GM21529 (cell line): ENCODE measurements around the gene AUTS2.
A peak's percentile ranks its signal among the peaks of the same experiment; 100 is the strongest.

Source experiments
- ATAC-seq: cut with Tn5 transposase; IDR thresholded peaks from one replicate; pipeline ENCODE4 v1.9.1; 2021; ENCODE audit not compliant: unreplicated experiment

Gene AUTS2

DNA sequence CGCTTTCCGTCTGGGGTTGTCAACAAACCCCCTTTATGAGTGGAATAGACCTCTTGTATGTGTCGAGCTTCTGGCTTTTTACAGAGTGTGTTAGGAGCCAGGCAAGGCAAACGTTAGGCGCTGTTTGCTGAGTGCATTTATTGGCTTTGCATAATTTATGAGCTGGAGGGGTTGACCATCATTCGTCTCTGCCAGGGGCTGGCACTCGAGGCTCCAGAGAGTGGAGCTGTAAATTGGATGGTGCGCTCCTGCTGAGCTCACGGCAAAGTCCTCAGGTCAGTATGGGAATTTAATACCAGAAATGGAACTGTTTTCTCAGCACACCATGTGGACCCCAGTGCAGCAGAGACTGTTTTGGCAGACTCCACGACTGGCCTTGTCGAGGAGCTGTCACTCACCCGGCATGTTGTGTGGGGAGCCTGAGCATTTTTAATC lies 834.3 kb downstream of the AUTS2 start:
- no peak for ATAC-seq

DNA sequence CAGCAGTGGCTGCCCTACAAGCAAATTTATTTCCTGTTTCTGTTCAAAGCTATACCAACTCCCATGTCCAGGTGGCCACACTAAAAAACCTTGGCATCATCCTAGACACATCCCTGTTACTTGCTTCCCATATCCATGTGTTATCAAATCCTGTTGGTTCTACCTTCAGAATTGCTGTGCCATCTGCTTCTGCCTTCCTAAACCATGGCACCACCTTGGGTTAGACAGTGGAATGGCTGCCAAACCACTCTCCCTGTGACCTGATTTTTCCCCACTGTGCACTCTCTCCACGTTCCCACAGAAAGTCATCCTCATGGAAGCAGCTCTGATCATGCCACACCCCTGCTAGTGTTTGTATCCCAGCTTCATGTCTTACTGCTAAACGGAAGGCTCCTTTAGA lies 836.1 kb downstream of the AUTS2 start:
- no peak for ATAC-seq

DNA sequence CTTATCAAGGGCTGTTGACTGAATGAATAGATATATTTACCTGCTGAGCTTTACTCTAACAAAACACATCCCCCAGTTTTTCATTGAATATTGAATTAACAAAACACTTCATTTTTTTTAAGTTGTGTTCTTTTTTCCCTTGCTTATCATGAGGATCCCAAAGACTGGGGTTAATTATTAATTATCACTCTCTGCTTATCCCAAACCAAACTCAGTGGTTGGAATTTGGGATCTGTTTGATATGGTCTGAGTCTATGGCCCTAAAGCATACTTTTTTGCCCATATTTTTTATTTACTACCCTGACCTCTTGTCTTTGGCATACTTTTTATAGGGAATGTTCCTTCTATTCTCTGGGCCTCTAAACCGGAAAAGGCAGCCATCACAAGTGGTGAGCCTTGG lies 836.5 kb downstream of the AUTS2 start:
- no peak for ATAC-seq

DNA sequence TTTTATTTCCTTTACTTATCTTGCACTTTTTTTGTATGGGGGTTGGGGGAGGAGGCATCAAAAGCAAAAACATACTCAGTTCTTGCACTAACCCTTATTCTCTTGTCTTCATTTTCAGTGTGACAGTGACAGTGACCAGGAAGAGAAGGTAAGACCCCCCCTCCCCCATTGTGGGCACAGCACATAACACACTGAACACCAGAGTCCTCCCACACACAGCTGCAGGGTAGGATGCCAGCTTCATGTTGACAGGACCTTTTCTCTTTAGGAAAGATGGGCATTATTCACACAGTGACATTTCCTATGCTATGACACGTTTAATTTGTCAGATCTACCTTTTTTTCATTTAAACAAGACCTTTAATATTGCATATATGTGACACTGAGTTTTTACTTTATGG lies 837.4 kb downstream of the AUTS2 start:
- ATAC-seq: no peak

DNA sequence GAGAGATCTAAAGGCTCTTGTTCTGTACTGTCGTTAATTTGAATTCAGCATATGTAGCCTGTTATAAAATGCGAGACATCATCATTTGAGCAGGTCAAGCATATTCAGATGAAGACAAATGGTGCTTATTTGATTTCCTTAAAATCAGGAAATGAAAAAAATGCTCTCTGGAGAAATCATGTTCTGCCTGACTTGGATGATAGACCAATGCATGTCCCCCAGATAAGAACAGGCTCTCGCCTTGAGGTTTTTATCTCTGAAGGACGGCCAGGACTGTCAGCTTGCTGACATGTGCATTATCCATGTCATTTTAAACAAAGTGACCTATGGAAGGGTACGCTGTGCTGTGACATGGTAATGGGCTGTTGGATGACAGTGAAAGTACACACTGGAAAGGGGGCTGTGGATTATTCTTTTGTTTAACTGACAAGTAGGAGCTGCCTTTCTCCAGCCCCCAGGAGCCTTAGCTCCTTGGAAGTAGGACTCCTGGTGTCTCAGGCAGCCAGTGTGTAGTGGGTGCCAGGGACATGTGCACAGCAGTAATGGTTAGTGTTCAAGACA lies 838.6 kb downstream of the AUTS2 start:
- no peak for ATAC-seq

DNA sequence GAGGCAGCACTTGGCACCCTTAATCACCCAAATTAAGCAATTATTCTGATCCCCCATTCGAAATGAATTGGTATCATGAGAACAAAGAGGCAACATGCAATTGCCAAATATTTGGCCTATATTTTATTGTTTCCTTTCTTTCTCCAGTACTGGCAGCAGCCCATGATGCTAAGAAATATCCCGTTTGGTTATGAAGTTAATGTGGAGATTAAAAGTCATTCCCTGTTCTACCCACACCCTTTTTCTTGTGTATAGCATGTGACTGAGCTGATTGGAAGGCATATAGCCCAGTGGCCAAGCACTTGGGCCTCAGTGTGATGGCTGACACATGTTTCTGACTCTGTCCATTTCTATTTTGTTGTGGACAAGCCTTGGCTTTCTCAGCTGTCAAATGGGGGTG lies 841.4 kb downstream of the AUTS2 start:
- ATAC-seq: no peak

DNA sequence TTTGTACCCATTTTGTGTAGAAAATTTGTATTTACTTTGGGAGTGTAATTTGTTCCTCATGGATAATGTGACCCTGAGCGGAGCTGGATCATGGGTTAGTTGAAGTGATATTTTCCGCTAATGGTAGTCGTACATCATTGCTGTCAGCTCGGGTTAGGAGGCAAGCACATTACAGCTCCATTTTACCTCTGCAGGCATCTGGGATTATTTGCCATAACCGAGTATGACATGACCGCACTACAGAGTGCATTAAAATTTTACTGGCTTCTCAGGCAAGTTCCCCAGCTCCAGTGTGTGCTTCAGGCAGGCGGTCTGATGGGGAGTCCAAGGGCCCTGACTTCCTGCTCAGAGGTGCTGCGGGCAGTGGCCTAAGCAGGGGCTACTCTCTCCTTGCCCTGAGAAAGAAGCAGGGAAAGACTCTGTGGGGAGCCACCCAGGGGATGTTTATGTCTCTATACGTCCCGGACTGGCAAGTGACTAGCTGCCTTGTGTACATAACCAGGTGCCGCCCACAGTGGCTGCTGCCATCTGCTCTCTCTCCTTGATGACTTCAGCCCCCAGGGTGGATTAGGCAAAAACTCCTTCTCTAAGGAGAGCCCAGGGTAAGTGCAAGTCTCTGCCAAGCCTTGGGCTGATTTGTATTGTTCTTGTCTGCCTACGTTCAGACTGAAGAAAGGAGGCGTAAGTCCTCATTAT lies 848.3 kb downstream of the AUTS2 start:
- no peak for ATAC-seq

DNA sequence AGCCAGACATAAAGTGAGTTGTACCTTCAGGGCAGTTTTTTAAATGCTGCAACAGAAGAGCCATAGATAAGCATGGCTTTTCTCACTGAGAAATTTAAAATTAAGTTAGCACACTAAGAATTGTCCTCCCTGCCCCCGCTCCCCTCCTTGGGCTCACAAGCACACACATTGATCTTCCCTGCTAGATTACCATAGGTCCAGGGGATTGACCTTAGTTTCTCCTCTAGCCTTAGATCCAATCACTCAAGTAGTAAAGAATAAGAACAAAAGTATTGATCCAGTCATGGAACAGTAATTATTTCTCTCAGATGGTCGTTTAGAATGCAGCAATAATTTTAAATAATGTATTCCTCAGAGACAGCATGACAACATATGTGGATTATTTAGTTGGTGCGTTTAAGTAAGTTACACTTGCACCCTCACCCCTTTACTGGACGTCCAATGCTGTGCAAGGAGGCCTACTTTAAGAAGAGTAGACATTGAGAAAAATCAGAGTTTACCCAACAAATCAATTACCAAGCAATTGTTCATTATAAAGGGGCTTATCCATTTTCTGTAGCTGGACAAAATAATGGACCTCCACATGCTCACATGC lies 850.1 kb downstream of the AUTS2 start:
- ATAC-seq: no peak

DNA sequence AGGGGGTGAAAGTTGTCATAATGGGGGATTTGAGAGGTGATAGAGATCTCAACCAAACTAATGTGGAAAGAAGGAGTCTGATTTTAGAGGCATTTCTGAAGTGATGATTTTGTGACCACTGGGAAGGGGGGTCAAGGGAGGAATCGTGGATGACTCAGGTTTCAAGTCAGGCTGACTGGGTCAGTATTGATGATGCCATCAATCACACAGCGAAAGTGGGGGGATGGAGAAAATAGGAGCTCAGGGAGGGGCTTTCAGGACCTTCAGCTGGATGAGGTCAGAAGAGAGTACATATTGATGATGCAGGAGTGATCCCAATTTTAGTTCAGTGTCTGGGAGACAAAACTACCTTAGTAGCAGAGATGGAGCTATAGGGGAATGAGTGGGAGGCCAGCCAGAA lies 852.5 kb downstream of the AUTS2 start:
- no peak for ATAC-seq

DNA sequence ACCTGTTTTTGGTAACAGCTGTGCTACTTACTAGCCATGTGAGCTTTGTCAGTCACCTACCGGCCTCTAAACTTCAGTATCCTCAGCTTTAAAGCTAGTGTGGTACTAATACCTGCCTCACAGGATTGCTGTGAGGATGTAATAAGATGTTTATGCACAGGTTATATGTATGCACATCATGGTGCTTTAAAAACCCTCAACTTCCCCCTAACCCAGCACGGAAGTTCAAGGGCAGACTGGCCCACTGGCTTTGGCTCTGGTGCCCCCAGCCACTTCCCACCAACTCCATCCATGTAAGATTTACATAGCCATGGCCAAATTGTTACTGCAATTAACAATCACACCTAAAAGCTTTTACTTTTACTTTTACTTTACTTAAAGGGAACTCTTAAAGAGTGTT lies 857.6 kb downstream of the AUTS2 start:
- ATAC-seq: no peak

DNA sequence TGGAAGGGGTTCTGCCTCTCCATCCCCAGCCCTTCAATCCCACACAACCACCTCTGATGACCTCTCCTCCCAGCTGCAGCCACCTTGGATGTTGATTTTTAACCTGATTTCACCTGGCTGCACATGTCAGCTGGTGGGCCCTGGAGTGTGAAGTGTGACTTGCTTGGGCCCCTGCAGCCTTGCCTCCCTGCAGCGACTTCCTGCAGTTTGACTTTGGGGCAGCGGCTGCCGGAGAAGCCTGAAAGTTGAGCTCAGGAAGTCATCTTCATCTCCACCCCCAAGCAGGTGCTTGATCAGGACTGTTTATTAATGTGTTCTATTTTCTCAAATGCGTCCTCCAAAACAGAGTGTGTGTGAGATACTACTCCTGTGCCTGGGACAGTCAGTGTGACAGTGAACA lies 858.4 kb downstream of the AUTS2 start:
- ATAC-seq: peak; percentile 73

DNA sequence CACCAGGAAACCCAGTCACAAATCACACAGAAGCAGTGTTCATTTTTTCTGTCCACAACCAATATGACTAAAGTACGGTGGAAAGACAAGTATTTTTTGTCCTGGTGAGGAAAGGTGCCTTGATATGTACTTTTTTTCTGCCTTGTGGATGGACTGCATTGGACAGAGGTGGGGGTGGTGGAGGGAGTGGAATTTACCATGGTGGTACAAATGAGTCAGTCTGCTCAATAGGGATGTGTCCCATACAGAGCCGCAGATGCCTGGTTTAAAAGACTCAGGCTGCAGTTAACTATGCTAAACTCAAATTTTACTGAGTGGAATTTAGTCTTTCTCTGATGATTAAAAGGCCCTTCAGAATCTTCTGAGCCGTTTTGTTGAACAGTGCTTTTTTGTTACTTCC lies 859.2 kb downstream of the AUTS2 start:
- no peak for ATAC-seq

DNA sequence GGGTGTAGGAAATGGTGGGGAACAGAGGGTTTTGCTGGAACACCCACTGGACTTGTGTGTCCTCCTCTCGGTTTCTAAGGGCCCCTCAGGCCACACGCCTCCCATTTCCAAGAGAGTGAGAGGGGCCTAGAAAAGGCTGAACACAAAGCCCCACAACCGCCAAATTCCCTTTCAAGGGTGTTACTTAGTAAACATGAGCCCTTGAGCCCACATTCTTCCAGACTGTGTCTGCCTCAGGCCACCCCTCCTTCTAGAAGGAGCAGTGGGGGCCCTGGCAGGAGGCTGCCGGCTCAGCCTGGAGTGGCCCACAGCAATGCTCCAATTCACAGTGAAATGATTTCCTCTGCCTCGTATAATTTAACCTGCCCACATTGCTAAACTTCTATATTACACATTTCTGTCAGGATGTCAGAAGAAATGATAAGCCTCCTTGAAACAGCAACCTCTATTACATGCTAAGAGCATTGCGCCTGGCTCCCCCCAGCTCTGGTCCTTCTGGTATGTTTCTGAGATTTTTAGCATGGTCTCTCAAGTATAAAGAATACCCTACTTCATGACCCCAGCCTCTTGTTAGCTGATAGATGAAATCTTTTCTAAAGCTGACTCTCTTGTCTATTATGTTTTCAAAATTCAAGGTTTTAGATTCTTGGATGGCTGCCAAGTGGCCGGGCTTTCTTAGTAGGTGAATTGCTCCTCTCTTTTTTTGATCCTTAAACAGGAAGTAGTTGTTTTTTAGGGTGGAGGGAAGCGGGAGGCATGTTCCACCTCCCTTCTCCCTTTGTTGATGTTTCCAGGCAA lies 859.8 kb downstream of the AUTS2 start:
- no peak for ATAC-seq

DNA sequence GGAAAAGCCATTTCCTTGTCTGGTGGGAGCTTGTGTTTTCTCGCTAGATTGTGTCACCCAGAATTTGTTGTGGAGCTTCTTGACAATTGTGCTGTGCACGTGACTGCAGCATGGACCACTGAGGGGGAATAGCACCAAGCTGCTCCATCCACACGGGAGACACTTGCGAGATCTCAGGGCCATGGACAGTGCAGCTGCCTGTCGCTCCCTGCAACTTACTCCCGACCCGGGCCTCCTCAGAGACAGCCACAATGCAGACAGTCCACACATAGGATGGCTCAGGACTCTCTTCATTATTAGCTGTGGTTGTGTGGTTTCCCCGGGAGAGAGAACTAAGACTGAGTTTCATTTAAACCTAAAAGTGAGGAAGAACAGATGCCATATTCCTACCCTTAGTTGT lies 860.5 kb downstream of the AUTS2 start:
- ATAC-seq: no peak

DNA sequence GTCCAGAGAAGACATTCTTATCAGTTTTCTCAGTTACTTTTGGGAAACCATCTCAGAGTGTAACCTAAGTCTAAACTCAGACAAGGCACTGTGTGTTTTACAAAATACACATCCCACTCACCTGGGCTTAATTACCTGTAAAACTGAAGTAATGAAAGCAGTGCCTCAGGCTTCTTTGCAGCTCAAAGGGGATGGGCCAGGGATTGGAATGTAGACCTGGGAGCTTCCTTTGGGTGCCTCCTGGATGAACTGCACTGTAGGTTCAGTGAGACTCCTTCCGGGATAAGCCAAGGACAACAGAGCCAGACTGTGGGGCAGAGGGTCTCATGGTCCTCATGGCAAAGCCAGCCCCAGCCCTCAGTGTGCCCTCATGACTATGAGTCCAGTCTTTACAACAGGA lies 861.3 kb downstream of the AUTS2 start:
- ATAC-seq: no peak

DNA sequence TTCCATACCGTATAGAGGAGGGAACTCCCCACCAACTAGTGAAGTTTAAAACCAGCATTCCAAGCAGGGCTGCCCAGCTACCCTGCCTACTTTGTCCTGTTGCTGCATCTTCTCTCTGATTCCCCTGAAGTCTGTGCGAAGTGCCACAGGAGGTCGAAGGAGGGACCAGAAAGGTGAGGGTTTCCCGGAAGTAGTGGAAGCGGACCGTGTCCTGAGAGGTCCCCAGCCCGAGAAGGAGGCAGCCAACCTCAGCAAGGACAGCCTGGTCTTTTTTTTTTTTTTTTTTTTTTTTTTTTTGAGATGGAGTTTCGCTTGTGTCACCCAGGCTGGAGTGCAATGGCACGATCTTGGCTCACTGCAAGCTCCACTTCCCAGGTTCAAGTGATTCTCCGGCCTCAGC lies 861.8 kb downstream of the AUTS2 start:
- no peak for ATAC-seq

DNA sequence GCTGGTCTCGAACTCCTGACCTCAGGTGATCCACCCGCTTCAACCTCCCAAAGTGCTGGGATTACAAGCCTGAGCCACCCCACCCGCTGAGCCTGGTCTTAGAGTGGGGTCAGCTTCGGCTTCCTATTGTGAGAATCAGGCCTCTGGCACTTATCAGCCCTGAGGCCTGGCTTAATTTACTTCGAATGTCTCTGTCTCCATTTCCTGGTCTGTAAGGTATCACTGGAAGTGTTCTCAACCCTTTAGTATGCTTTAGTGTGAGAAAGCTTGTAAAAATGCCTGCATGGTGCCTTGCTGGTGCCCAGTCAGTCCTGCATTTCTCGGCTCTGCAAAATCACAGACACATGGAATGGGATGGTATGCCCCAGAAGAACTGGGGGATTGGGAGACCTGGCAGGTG lies 862.3 kb downstream of the AUTS2 start:
- no peak for ATAC-seq

DNA sequence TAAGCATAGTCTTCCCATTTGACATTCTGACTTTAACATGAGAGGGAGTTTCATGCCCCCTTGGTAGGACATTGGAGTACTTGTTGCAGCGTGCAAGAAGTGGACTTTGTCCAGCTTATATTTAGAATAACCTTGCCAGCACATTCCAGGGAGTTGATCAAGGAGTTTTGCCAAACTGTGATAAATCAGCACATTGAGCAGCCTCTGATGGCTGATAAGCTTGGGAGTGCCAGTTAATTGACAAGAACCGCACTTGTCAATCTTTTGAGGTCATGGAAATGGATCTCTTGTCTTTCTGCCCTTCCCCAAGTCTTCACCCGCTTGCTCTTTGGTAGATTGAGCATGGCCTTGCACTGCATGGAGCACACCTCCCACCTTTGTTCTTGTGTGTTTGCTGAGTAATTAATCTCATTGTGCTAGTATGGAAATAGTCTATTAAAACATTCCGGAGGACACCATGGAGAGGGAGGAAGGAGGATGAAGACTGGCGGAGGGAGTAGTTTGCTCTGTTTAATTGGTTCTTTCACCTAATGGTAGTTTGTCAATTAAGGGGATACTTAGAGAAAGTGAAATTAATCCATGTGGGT lies 865.2 kb downstream of the AUTS2 start:
- ATAC-seq: no peak

DNA sequence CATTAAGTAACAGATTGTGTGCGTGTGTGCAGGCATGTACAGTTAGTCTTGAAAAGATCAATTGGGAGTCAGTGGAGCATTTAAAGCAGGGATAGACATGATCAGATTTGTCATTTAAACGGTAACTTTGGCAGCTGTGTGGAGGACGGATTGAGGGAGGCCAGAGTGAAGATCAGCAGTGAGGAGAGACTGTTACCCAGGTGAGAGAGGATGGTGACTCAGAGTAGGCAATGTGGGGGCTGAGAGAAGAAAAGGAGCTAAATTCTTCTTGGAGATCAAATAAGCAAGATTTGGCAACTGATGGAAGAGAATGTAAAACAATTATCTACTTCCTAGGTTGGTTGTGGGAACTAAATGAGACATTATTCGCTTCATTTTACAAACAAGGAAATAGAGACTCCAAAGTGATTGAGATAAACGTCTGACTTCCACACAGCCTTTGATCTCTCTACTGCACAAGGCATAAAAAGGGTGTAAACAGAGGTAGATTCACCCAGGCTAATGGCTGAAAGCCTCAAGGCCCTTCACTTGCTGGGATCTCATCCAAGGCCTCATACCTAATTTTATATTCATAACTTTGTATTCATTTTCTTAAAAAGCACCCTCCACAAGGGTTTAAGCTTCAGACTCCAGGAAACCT lies 868.6 kb downstream of the AUTS2 start:
- no peak for ATAC-seq

DNA sequence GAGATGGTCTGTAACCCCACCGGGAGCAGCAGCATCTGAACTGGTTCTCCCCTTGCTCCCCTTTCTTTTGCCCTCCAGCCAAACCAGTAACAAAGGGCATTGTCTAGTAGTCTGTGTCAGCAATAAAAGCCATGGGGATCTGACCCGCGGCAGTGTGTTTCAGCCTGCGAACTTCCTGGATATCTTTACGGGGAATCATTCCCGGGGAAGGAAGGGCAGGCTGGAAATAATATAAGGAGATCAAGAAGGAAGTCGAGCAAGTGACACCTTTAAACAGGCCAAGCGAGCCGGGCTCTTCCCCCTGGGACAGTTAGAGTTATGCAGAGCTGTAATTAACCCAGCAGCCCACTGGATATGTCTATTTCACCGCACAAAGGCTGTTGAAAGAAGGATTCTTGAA lies 872.5 kb downstream of the AUTS2 start:
- ATAC-seq: no peak

DNA sequence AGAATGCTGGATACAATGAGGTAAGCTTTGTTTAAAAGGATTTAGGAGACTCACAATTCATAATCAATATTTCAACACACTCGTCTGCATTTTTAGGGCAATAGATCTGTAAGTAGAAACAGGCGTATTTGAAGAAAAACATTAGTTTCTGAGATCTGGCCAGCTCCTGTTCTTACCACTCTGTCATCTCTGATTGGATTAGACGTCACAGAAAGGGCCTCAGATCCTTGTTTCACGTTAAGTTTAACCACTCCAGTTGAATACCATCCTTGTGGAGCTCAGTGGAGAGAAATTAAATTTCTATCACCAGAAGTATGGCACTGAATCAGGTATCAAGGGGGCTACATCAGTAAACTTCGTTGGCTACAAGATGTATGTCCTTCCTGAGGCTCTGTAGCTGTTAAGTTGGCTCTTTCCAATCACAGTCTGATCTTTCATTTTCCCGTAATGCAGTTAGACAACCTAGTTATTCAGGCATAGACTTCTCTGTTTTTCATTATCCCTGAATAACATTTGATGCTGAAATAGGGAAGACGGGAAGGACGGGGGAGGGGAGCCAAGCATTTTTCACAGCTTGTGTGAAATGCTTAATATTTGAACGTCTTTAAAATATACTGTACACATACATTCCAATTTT lies 874.4 kb downstream of the AUTS2 start:
- no peak for ATAC-seq
